Upper lobe of right lung (tissue), 1 donor: ENCODE results near the gene FIG4. TPM values are rescaled to one million over a fixed set of nuclear protein-coding genes. Genes with fewer than 3 reads are reported as not detected.

Source experiments
- ATAC-seq: fragments of 200-7000 bp; cut with Tn5 transposase; one replicate; pipeline ENCODE4 v1.9.1; 2020; ENCODE audit warnings: mild to moderate bottlenecking, moderate library complexity
- DNase-seq: peaks from one replicate; pipeline ENCODE4 v3.0.0-alpha.2; 2020
- H3K27ac ChIP-seq: fragments of 200-600 bp; one replicate; pipeline ENCODE4 v1.8.0; 2022
- H3K27me3 ChIP-seq: fragments of 200-600 bp; one replicate; pipeline ENCODE4 v1.8.0; 2022; ENCODE audit warnings: mild to moderate bottlenecking
- H3K36me3 ChIP-seq: fragments of 200-600 bp; one replicate; pipeline ENCODE4 v1.8.0; 2022
- H3K4me1 ChIP-seq: fragments of 200-600 bp; one replicate; pipeline ENCODE4 v1.8.0; 2022
- H3K4me3 ChIP-seq: fragments of 200-600 bp; one replicate; pipeline ENCODE4 v1.8.0; 2022; ENCODE audit warnings: mild to moderate bottlenecking
- H3K9me3 ChIP-seq: fragments of 200-600 bp; one replicate; pipeline ENCODE4 v1.8.0; 2022
- CTCF ChIP-seq: fragments of 200-600 bp; IDR thresholded peaks from one replicate; pipeline ENCODE4 v1.8.0; 2022; ENCODE audit warnings: antibody characterized with exemption
- intact Hi-C: fragments of 100-400 bp; cut with DNase I; formaldehyde crosslinking; loops from one replicate; pipeline ENCODE4 v1.11.0; 2022
- total RNA-seq: library from RNA; stranded (reverse); fragmentation: NEBNext Ultra II Directional; extraction: Animal tissue kit (Norgen Biotek cat#: 25700); gene quantifications from one replicate; pipeline ENCODE4 v1.2.1, GENCODE V29; 2021
- donor health status: DM: no; HTN: yes; CAD: no; lungs with severe emphysema.

The FIG4 gene
- total RNA-seq, 1 donor from 2014 or later: 31.3 TPM

- ATAC-seq (no peak), DNase-seq (no peak)
- H3K9me3 ChIP-seq: no peaks in the 10 kb centered on the region
- intact Hi-C loops: no loop called here
- H3K36me3 ChIP-seq: peaks cover 11% of the 10 kb centered on the region
- no peak for TF ChIP-seq CTCF
- no peaks in the 10 kb centered on the region for H3K4me1 ChIP-seq
- H3K27ac ChIP-seq: no peak overlapping the region
- H3K4me3 ChIP-seq: no peak overlapping the region
- H3K27me3 ChIP-seq: no peaks in the 10 kb centered on the region
Measured at GRCh38 chr6:109801794-109802193, 110.7 kb downstream of the FIG4 start.

GRCh38 chr6:109804020-109804419 lies 112.9 kb downstream of the FIG4 start:
- H3K4me1 ChIP-seq: no peaks in the 10 kb centered on the region
- H3K4me3 ChIP-seq: no peak overlapping the region
- H3K27ac ChIP-seq: no peak overlapping the region
- ATAC-seq (no peak), DNase-seq (no peak)
- H3K36me3 ChIP-seq: peaks cover 11% of the 10 kb centered on the region
- no peak for TF ChIP-seq CTCF
- intact Hi-C loops: no loop called here
- H3K9me3 ChIP-seq: no peaks in the 10 kb centered on the region
- H3K27me3 ChIP-seq: no peaks in the 10 kb centered on the region

- TF ChIP-seq CTCF: no peak
- intact Hi-C loops: no loop called here
- ATAC-seq (no peak), DNase-seq (no peak)
- Histone ChIP-seq H3K9me3 (no peaks in the 10 kb centered on the region), H3K4me3 (no peak overlapping the region), H3K36me3 (peaks cover 3% of the 10 kb centered on the region), H3K27me3 (no peaks in the 10 kb centered on the region), H3K27ac (no peak overlapping the region), H3K4me1 (no peaks in the 10 kb centered on the region)
Measured at GRCh38 chr6:109807881-109808280, 116.8 kb downstream of the FIG4 start.

- TF ChIP-seq CTCF: no peak
- intact Hi-C loops: no loop called here
- peaks cover 3% of the 10 kb centered on the region for H3K36me3 ChIP-seq
- H3K27ac ChIP-seq: no peak overlapping the region
- H3K27me3 ChIP-seq: no peaks in the 10 kb centered on the region
- ATAC-seq (no peak), DNase-seq (no peak)
- H3K4me1 ChIP-seq: no peaks in the 10 kb centered on the region
- H3K4me3 ChIP-seq: no peak overlapping the region
- H3K9me3 ChIP-seq: no peaks in the 10 kb centered on the region
Measured at GRCh38 chr6:109808837-109809236, 117.7 kb downstream of the FIG4 start.

GRCh38 chr6:109815054-109815453 lies 124.0 kb downstream of the FIG4 start:
- no peak overlapping the region for H3K4me3 ChIP-seq
- no peaks in the 10 kb centered on the region for H3K9me3 ChIP-seq
- no peak for TF ChIP-seq CTCF
- no peaks in the 10 kb centered on the region for H3K27me3 ChIP-seq
- DNase-seq (no peak), ATAC-seq (no peak)
- intact Hi-C loops: no loop called here
- no peaks in the 10 kb centered on the region for H3K4me1 ChIP-seq
- H3K36me3 ChIP-seq: no peaks in the 10 kb centered on the region
- no peak overlapping the region for H3K27ac ChIP-seq
